OCI-LY7 (cell line): Measurements from ENCODE around the gene SLN. TPM values are rescaled to one million over a fixed set of nuclear protein-coding genes. Genes with fewer than 3 reads are reported as not detected.

Experiments used
- BruUV-seq: library from RNA; stranded (reverse); fragments of 400-500 nt; replicated peaks from 2 replicates; lab custom pipeline; 2021; lab: Mats Ljungman, UMichigan
- CTCF ChIA-PET: fragments of 300-600 bp; sonication (Branson Sonifier 250); formaldehyde crosslinking; loops from one replicate; lab custom pipeline; 2022; ENCODE audit warnings: antibody characterized with exemption; ENCODE audit not compliant: unreplicated experiment; lab: Charles Lee
- POLR2A ChIA-PET: fragments of 300-600 bp; sonication (Branson Sonifier 250); formaldehyde crosslinking; loops from one replicate; lab custom pipeline; 2022; ENCODE audit warnings: antibody characterized with exemption; lab: Charles Lee
- DNase-seq: peaks from one replicate; pipeline ENCODE4 v3.0.0-alpha.2; 2015; ENCODE audit warnings: low spot score
- H2AFZ ChIP-seq: fragments of 200-600 bp; sonication (generic), shearing (Covaris generic); 2 replicates; pipeline ENCODE4 v1.6.1; 2014; ENCODE audit warnings: mild to moderate bottlenecking, antibody characterized with exemption, low read length, moderate library complexity
- H3K27ac ChIP-seq: fragments of 200-600 bp; sonication (generic); 2 replicates; pipeline ENCODE4 v1.5.1; 2014; ENCODE audit warnings: mixed run types, low read depth, mild to moderate bottlenecking, moderate library complexity, low read length, inconsistent platforms; ENCODE audit not compliant: poor library complexity, severe bottlenecking
- H3K36me3 ChIP-seq: fragments of 200-600 bp; sonication (generic); 2 replicates; pipeline ENCODE4 v1.6.1; 2014; ENCODE audit warnings: mild to moderate bottlenecking, antibody characterized with exemption, low read length, moderate library complexity, mixed read lengths; ENCODE audit not compliant: insufficient read depth
- H3K4me1 ChIP-seq: fragments of 200-600 bp; sonication (generic); 2 replicates; pipeline ENCODE4 v1.5.1; 2014; ENCODE audit warnings: mild to moderate bottlenecking, low read length; ENCODE audit not compliant: insufficient read depth, poor library complexity, severe bottlenecking
- H3K4me2 ChIP-seq: fragments of 200-600 bp; sonication (generic); 2 replicates; pipeline ENCODE4 v1.6.1; 2014; ENCODE audit warnings: mild to moderate bottlenecking, low read length
- H3K4me3 ChIP-seq: fragments of 200-600 bp; sonication (generic); 2 replicates; pipeline ENCODE4 v1.5.1; 2014; ENCODE audit warnings: mild to moderate bottlenecking, low read depth, low read length; ENCODE audit not compliant: poor library complexity, severe bottlenecking
- H3K79me2 ChIP-seq: fragments of 200-600 bp; sonication (generic); 2 replicates; pipeline ENCODE4 v1.6.1; 2016; ENCODE audit warnings: low read depth, mild to moderate bottlenecking, low read length, moderate library complexity, mixed read lengths; ENCODE audit not compliant: insufficient read depth
- H3K9me2 ChIP-seq: fragments of 200-600 bp; sonication (generic); 2 replicates; pipeline ENCODE4 v1.6.1; 2016; ENCODE audit warnings: mild to moderate bottlenecking, low read length, mixed read lengths; ENCODE audit not compliant: insufficient read depth
- H3K9me3 ChIP-seq: fragments of 200-600 bp; sonication (generic); 2 replicates; pipeline ENCODE4 v1.6.1; 2014; ENCODE audit warnings: mild to moderate bottlenecking, mixed run types, low read length, mixed read lengths
- H4K20me1 ChIP-seq: fragments of 200-600 bp; sonication (generic); 2 replicates; pipeline ENCODE4 v1.6.1; 2014; ENCODE audit warnings: mild to moderate bottlenecking, antibody characterized with exemption, low read length, moderate library complexity, mixed read lengths; ENCODE audit not compliant: insufficient read depth
- EZH2phosphoT487 ChIP-seq: fragments of 200-600 bp; sonication (generic); IDR thresholded peaks from 2 replicates; pipeline ENCODE4 v1.6.1; 2018; ENCODE audit warnings: low read depth, borderline replicate concordance, mild to moderate bottlenecking, mixed run types, antibody characterized with exemption, low read length, moderate library complexity, mixed read lengths
- intact Hi-C: fragments of 100-400 bp; cut with micrococcal nuclease; formaldehyde crosslinking; loops from one replicate; pipeline ENCODE4 v1.10.0; 2022; ENCODE audit not compliant: unreplicated experiment
- total RNA-seq, 2 experiments: library from RNA; depleted of rRNA in 1 of 2; stranded (reverse); fragments of >200 nt in 1 of 2; shearing (Covaris generic) in 1 of 2; gene quantifications; 2 replicates each; pipeline ENCODE4 v1.2.3, GENCODE V29; 2014 to 2022
- TF ChIP-seq, protein P1 (sequence below): fragments of 200-600 bp; sonication (generic); conservative IDR thresholded peaks from 2 replicates; pipeline ENCODE4 v1.5.1; 2014; ENCODE audit warnings: mild to moderate bottlenecking, antibody characterized with exemption, low read length, moderate library complexity, mixed read lengths

The SLN gene
- total RNA-seq, 2 experiments from 2014 or later: not detected

GRCh38 chr11:107744736-107745135, 32.9 kb upstream of the SLN start:
- DNase-seq: no peak
- H3K36me3 ChIP-seq: no peaks in the 10 kb centered on the region
- H3K4me2 ChIP-seq: no peak overlapping the region
- ChIA-PET CTCF (no interaction called here), POLR2A (no interaction called here)
- no peak overlapping the region for H2AFZ ChIP-seq
- no peaks in the 10 kb centered on the region; the same call in 1 of the 2 replicates for H3K9me2 ChIP-seq
- no peaks in the 10 kb centered on the region for H3K9me3 ChIP-seq
- H4K20me1 ChIP-seq: no peaks in the 10 kb centered on the region
- intact Hi-C loops: no loop called here
- no TSS peak for BruUV-seq
- no peaks in the 10 kb centered on the region for H3K4me1 ChIP-seq
- H3K27ac ChIP-seq: no peak overlapping the region
- no peaks in the 10 kb centered on the region for H3K79me2 ChIP-seq
- H3K4me3 ChIP-seq: no peak overlapping the region
- TF ChIP-seq EZH2phosphoT487: no peak
- TF ChIP-seq, protein P1, sequence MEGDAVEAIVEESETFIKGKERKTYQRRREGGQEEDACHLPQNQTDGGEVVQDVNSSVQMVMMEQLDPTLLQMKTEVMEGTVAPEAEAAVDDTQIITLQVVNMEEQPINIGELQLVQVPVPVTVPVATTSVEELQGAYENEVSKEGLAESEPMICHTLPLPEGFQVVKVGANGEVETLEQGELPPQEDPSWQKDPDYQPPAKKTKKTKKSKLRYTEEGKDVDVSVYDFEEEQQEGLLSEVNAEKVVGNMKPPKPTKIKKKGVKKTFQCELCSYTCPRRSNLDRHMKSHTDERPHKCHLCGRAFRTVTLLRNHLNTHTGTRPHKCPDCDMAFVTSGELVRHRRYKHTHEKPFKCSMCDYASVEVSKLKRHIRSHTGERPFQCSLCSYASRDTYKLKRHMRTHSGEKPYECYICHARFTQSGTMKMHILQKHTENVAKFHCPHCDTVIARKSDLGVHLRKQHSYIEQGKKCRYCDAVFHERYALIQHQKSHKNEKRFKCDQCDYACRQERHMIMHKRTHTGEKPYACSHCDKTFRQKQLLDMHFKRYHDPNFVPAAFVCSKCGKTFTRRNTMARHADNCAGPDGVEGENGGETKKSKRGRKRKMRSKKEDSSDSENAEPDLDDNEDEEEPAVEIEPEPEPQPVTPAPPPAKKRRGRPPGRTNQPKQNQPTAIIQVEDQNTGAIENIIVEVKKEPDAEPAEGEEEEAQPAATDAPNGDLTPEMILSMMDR: no peak

DNA sequence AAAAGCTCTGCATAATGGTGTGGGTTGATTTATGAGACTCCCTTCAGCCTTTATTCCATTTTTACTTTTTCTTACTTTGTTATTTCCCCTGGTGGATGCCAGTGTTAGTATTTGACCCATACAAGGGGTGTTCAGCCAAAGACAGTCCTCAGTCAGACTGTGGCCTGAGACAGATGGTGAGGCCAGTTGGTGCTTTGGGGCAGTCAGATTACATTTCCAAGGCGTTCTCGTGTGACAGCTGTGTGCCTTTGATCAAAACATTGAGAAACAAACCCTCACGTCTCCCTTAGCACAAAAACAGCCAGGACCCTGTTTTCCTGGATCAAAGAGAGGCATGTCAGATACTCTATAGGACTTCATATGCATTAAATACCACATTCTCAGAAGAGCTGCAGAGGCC, 31.3 kb upstream of the SLN start:
- POLR2A ChIA-PET: no interaction called here
- no peak overlapping the region for H3K27ac ChIP-seq
- DNase-seq: no peak
- no peaks in the 10 kb centered on the region for H3K79me2 ChIP-seq
- no peaks in the 10 kb centered on the region; the same call in 1 of the 2 replicates for H3K9me2 ChIP-seq
- intact Hi-C loops: no loop called here
- no peaks in the 10 kb centered on the region for H3K9me3 ChIP-seq
- no peaks in the 10 kb centered on the region for H3K36me3 ChIP-seq
- CTCF ChIA-PET: no interaction called here
- no peaks in the 10 kb centered on the region for H4K20me1 ChIP-seq
- BruUV-seq: no TSS peak
- no peak overlapping the region for H3K4me3 ChIP-seq
- H3K4me1 ChIP-seq: no peaks in the 10 kb centered on the region
- H3K4me2 ChIP-seq: no peak overlapping the region
- TF ChIP-seq, protein P1: no peak
- TF ChIP-seq EZH2phosphoT487: no peak
- H2AFZ ChIP-seq: no peak overlapping the region

- Histone ChIP-seq H3K79me2 (no peaks in the 10 kb centered on the region), H3K4me2 (no peak overlapping the region), H2AFZ (peak overlapping the region; percentile 77; the same call in 1 of the 2 replicates), H3K36me3 (no peaks in the 10 kb centered on the region), H3K4me3 (no peak overlapping the region), H3K9me2 (no peaks in the 10 kb centered on the region; the same call in 1 of the 2 replicates), H3K27ac (no peak overlapping the region), H3K9me3 (no peaks in the 10 kb centered on the region), H4K20me1 (no peaks in the 10 kb centered on the region), H3K4me1 (no peaks in the 10 kb centered on the region)
- ChIA-PET POLR2A (interaction anchor here (0.7 kb wide), 1 partner anchor 22 kb away, joined by 3 read pairs; no protein-coding TSS in a partner anchor), CTCF (no interaction called here)
- DNase-seq: peak; percentile 42
- TF ChIP-seq EZH2phosphoT487: no peak
- TF ChIP-seq, protein P1: peak; percentile 80
- BruUV-seq: no TSS peak
- intact Hi-C loops: no loop called here
These were observed 29.4 kb upstream of the SLN start for GRCh38 chr11:107741044-107741823.
